OCI-LY3 (cell line): ENCODE results near the gene OR6A2.
A peak's percentile ranks its signal among the peaks of the same experiment; 100 is the strongest.

Source experiments
- H2AFZ ChIP-seq: fragments of 200-600, 300-600 bp; shearing (Covaris generic); 2 replicates; pipeline ENCODE4 v1.6.0; 2014; ENCODE audit warnings: antibody characterized with exemption, low read depth, low read length
- H3K27ac ChIP-seq: fragments of 200-600, 300-600 bp; sonication (generic); 2 replicates; pipeline ENCODE4 v1.5.1; 2014; ENCODE audit warnings: mild to moderate bottlenecking, low read length, moderate library complexity, mixed read lengths
- H3K27me3 ChIP-seq: fragments of 200-600, 300-600 bp; sonication (generic); 2 replicates; pipeline ENCODE4 v1.6.1; 2014; ENCODE audit warnings: low read depth, low read length, mixed read lengths
- H3K36me3 ChIP-seq: fragments of 200-600, 300-600 bp; sonication (generic); replicated peaks from 2 replicates; pipeline ENCODE3; 2014; ENCODE audit warnings: low read depth, low read length, mixed read lengths
- H3K4me1 ChIP-seq: fragments of 300-600, 200-600 bp; sonication (generic); 2 replicates; pipeline ENCODE4 v1.6.1; 2014; ENCODE audit warnings: low read length, mixed read lengths
- H3K4me2 ChIP-seq: fragments of 200-600, 300-600 bp; sonication (generic); 2 replicates; pipeline ENCODE4 v1.6.1; 2014; ENCODE audit warnings: low read length, mixed read lengths
- H3K4me3 ChIP-seq: fragments of 300-600, 200-600 bp; sonication (generic); 2 replicates; pipeline ENCODE4 v1.5.1; 2014; ENCODE audit warnings: antibody characterized with exemption, mild to moderate bottlenecking, low read length, moderate library complexity
- H3K79me2 ChIP-seq: fragments of 300-600, 200-600 bp; shearing (Covaris generic); 2 replicates; pipeline ENCODE4 v1.6.1; 2014; ENCODE audit warnings: mild to moderate bottlenecking, low read length, mixed read lengths
- H3K9ac ChIP-seq: fragments of 300-600, 200-600 bp; shearing (Covaris generic); 2 replicates; pipeline ENCODE4 v1.6.0; 2014; ENCODE audit warnings: mild to moderate bottlenecking, low read length, moderate library complexity
- H3K9me3 ChIP-seq: fragments of 200-600, 300-600 bp; shearing (Covaris generic); 2 replicates; pipeline ENCODE4 v1.6.1; 2014; ENCODE audit warnings: low read length, mixed read lengths; ENCODE audit not compliant: insufficient read depth
- H4K20me1 ChIP-seq: fragments of 200-600, 300-600 bp; sonication (generic); 2 replicates; pipeline ENCODE4 v1.6.1; 2016; ENCODE audit warnings: low read length, mixed read lengths; ENCODE audit not compliant: insufficient read depth
- EZH2phosphoT487 ChIP-seq: fragments of 200-600 bp; shearing (Covaris generic); IDR thresholded peaks from 2 replicates; pipeline ENCODE4 v1.6.1; 2018; ENCODE audit warnings: antibody characterized with exemption, mixed run types, low read depth
- TF ChIP-seq, protein P1 (sequence below): fragments of 200-600, 300-600 bp; sonication (generic); IDR thresholded peaks from 2 replicates; pipeline ENCODE4 v1.5.1; 2014; ENCODE audit warnings: antibody characterized with exemption, low read length, low read depth

The OR6A2 gene

DNA sequence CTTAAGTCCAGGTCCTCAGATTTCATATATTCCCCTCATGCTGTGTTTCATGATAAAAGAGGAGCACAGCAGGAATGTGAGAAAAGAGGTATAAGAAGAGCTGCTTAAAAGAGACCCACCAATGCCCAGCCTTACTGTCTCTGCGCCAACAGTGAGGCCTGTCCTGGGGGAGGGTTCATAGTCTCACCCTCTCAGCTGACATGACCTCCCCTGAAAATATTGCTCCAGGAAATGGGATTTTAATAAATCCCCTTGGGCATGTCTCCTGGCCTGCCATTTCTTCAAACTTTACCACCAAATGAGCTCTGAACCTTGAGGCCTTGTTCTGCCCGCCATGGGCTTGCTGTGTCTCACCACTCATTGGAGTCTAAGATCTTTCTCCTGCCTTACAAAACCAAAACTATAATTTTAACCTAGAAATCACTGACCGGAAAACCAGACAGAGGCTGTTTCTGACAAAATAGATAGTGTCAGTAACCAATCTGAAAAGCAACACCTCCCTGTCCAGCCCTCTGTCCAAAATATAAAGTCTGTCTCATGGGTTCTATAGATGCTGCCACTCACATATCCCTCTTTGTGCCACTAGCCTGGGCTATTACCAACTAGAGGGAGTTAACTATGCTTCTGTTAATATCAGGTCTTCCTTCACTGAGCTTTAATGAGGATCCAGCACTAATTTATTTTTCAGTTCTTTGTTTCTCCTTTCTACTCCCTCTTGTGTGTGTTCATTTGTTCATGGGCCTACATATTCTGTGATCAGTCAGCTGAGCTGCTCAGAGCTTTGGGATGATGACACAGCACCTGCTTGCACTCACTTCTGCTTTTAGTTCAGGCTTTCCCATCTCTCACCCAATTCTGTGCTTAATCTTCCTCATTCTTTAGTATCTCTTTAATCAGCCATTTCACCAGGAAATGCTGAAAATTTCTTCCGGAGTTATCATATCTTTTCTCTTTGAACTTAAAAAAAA lies 27.3 kb downstream of the OR6A2 start, which contains the start of gene OR2AG2:
OR2AG2 (minus strand) TSS at position 51 of the 968 bp plus-strand sequence. CDS start 3,019 bp downstream, outside the sequence.
- Histone ChIP-seq H3K4me2 (peak within 1 kb of the TSS; percentile 50), H3K27me3 (no peaks in the 10 kb centered on the region), H3K27ac (peak within 1 kb of the TSS; percentile 83), H3K4me3 (peak within 1 kb of the TSS; percentile 16; the same call in 1 of the 2 replicates), H3K9ac (peak within 1 kb of the TSS; percentile 50; the same call in 1 of the 2 replicates), H4K20me1 (no peaks in the 10 kb centered on the region), H2AFZ (no peak within 1 kb of the TSS), H3K9me3 (no peaks in the 10 kb centered on the region), H3K79me2 (no peaks in the 10 kb centered on the region), H3K4me1 (peaks cover 19% of the 10 kb centered on the region), H3K36me3 (no peaks in the 10 kb centered on the region)
- TF ChIP-seq, protein P1, sequence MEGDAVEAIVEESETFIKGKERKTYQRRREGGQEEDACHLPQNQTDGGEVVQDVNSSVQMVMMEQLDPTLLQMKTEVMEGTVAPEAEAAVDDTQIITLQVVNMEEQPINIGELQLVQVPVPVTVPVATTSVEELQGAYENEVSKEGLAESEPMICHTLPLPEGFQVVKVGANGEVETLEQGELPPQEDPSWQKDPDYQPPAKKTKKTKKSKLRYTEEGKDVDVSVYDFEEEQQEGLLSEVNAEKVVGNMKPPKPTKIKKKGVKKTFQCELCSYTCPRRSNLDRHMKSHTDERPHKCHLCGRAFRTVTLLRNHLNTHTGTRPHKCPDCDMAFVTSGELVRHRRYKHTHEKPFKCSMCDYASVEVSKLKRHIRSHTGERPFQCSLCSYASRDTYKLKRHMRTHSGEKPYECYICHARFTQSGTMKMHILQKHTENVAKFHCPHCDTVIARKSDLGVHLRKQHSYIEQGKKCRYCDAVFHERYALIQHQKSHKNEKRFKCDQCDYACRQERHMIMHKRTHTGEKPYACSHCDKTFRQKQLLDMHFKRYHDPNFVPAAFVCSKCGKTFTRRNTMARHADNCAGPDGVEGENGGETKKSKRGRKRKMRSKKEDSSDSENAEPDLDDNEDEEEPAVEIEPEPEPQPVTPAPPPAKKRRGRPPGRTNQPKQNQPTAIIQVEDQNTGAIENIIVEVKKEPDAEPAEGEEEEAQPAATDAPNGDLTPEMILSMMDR: no peak
- no peak for TF ChIP-seq EZH2phosphoT487

DNA sequence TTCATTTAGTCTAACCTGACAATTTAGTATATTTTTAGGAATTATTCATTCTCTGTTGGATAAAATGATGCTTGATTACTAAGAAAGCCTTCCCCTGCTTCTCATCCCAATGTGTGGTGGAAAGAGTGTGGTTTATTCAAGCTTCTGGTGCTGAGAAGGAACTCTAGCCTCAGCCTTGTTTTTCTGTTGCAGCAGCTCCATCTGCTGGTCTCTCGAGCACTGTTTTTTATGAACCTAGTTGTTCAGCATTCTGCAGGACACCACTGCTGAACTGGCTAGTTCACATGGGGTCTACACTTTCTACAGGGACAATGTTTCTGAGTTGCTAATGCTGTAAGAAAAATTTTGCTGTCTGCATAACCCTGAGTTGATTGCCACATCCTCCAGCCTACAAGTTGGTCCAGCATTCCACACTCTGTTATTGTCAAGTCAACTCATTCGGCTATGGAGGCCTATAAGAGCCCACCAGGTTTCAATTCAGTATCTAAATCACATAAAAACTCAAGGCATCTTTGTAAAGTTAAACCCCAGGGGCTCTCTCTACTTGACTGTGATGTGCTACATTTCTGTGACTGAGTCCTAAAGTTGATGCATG lies 42.0 kb downstream of the OR6A2 start:
- Histone ChIP-seq H3K9me3 (no peaks in the 10 kb centered on the region), H3K9ac (no peak overlapping the region), H3K27me3 (no peaks in the 10 kb centered on the region), H3K4me3 (no peak overlapping the region), H3K27ac (no peak overlapping the region), H3K79me2 (no peaks in the 10 kb centered on the region), H4K20me1 (no peaks in the 10 kb centered on the region), H3K4me1 (no peaks in the 10 kb centered on the region), H2AFZ (no peak overlapping the region), H3K36me3 (no peaks in the 10 kb centered on the region), H3K4me2 (no peak overlapping the region)
- TF ChIP-seq, protein P1: peak; percentile 73
- TF ChIP-seq EZH2phosphoT487: no peak

DNA sequence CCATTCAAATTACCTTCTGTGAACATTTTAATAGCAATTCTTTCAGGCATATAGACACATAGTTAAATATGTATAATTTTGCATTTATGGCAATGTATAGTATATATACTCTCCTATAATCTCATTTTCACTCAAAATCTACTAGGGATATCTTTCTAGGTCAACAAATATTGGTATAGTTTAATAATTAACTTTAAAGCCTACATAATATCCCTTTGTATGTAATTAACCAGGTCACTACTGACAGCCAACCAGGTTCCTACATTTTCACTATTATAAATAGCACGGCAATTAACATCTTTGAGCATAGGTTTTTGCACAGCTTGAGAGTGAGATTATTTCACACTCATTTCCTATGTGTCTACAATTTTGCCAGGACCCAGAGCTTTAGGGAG lies 43.5 kb downstream of the OR6A2 start:
- no peaks in the 10 kb centered on the region for H3K4me1 ChIP-seq
- no peak overlapping the region for H3K9ac ChIP-seq
- H3K27me3 ChIP-seq: no peaks in the 10 kb centered on the region
- H3K36me3 ChIP-seq: no peaks in the 10 kb centered on the region
- H3K4me3 ChIP-seq: no peak overlapping the region
- TF ChIP-seq, protein P1: no peak
- TF ChIP-seq EZH2phosphoT487: no peak
- no peaks in the 10 kb centered on the region for H3K79me2 ChIP-seq
- H3K27ac ChIP-seq: no peak overlapping the region
- H2AFZ ChIP-seq: no peak overlapping the region
- H4K20me1 ChIP-seq: no peaks in the 10 kb centered on the region
- no peaks in the 10 kb centered on the region for H3K9me3 ChIP-seq
- no peak overlapping the region for H3K4me2 ChIP-seq
